ENCODE data around the gene LEPROT.
A peak's percentile ranks its signal among the peaks of the same experiment; 100 is the strongest.
"Not testable (repeated sequence)": the region's sequence is repeated elsewhere in the genome, so short reads cannot be mapped to it uniquely, and the experiment has no call there.

LEPROT gene

GRCh38 chr1:65465837-65466236 lies 45.4 kb downstream of the LEPROT start:
- H3K79me1 ChIP-seq (replicated peaks; ENCODE audit: low read length, poor library complexity, severe bottlenecking); H3K23ac ChIP-seq (ENCODE audit: low read length in 2 of 2); H4K8ac ChIP-seq (ENCODE audit: low read length); H3K18ac ChIP-seq (ENCODE audit: low read depth in 1 of 2, low read length in 2 of 2); H3K9ac ChIP-seq (ENCODE audit: low read length); H2AFZ ChIP-seq (ENCODE audit: low read depth, low read length); H3K27ac ChIP-seq (ENCODE audit: low read length, poor library complexity, severe bottlenecking); H3K4me3 ChIP-seq (ENCODE audit: insufficient read depth in 1 of 2, low read depth in 1 of 2, low read length in 2 of 2); H2BK120ac ChIP-seq (ENCODE audit: low read depth, low read length); H3K14ac ChIP-seq (ENCODE audit: low read length in 2 of 2); H3K4ac ChIP-seq (ENCODE audit: low read depth in 1 of 2, low read length in 2 of 2); H4K91ac ChIP-seq (ENCODE audit: low read length); H3K36me3 ChIP-seq (ENCODE audit: control insufficient read depth in 1 of 2, insufficient read depth in 2 of 2, low read depth in 1 of 2, low read length in 2 of 2); H2BK5ac ChIP-seq (ENCODE audit: low read depth, low read length, poor library complexity, severe bottlenecking); H3K27me3 ChIP-seq (ENCODE audit: control insufficient read depth in 1 of 2, insufficient read depth in 1 of 2, low read length in 2 of 2); H3K4me2 ChIP-seq (ENCODE audit: low read length, poor library complexity, severe bottlenecking); H2BK15ac ChIP-seq (ENCODE audit: low read depth, poor library complexity, severe bottlenecking); H2BK12ac ChIP-seq (ENCODE audit: low read length in 2 of 2); DNase-seq; H3K9me3 ChIP-seq (ENCODE audit: control insufficient read depth, low read length); H2AK5ac ChIP-seq (ENCODE audit: low read length, severe bottlenecking): not testable (repeated sequence)
- H3K4me1 ChIP-seq (ENCODE audit: control insufficient read depth, insufficient read depth, low read depth, low read length), result peaks cover 12% of the 10 kb centered on the region
- 91% methylated on average over 1 of the region's 1 CpG for WGBS

GRCh38 chr1:65467536-65467935 lies 47.1 kb downstream of the LEPROT start:
- H3K4ac ChIP-seq (ENCODE audit: low read depth in 1 of 2, low read length in 2 of 2), result peak overlapping the region; percentile 34 to 81
- no peaks in the 10 kb centered on the region for H3K36me3 ChIP-seq (ENCODE audit: control insufficient read depth in 1 of 2, insufficient read depth in 2 of 2, low read depth in 1 of 2, low read length in 2 of 2)
- no peak overlapping the region for H2BK5ac ChIP-seq (ENCODE audit: low read depth, low read length, poor library complexity, severe bottlenecking)
- H3K9me3 ChIP-seq (ENCODE audit: control insufficient read depth, low read length), result no peaks in the 10 kb centered on the region
- peak overlapping the region; percentile 35 for H3K4me2 ChIP-seq (ENCODE audit: low read length, poor library complexity, severe bottlenecking)
- H3K23ac ChIP-seq (ENCODE audit: low read length in 2 of 2), result no peak overlapping the region
- H2BK15ac ChIP-seq (ENCODE audit: low read depth, poor library complexity, severe bottlenecking), result peak overlapping the region; percentile 67
- no peak overlapping the region for H3K27ac ChIP-seq (ENCODE audit: low read length, poor library complexity, severe bottlenecking)
- no peak overlapping the region for H2AK5ac ChIP-seq (ENCODE audit: low read length, severe bottlenecking)
- no peak overlapping the region for H3K9ac ChIP-seq (ENCODE audit: low read length)
- no peak overlapping the region for H3K4me3 ChIP-seq (ENCODE audit: insufficient read depth in 1 of 2, low read depth in 1 of 2, low read length in 2 of 2)
- peak overlapping the region; percentile 15 for H2AFZ ChIP-seq (ENCODE audit: low read depth, low read length)
- no peak overlapping the region for H3K14ac ChIP-seq (ENCODE audit: low read length in 2 of 2)
- peaks cover 7% of the 10 kb centered on the region for H3K79me1 ChIP-seq (replicated peaks; ENCODE audit: low read length, poor library complexity, severe bottlenecking)
- peak overlapping the region; percentile 83 for H4K91ac ChIP-seq (ENCODE audit: low read length)
- H3K27me3 ChIP-seq (ENCODE audit: control insufficient read depth in 1 of 2, insufficient read depth in 1 of 2, low read length in 2 of 2), result no peaks in the 10 kb centered on the region
- H3K4me1 ChIP-seq (ENCODE audit: control insufficient read depth, insufficient read depth, low read depth, low read length), result peaks cover 12% of the 10 kb centered on the region
- peak overlapping the region; percentile 28 to 83 for H3K18ac ChIP-seq (ENCODE audit: low read depth in 1 of 2, low read length in 2 of 2)
- peak; percentile 90 for DNase-seq
- peak overlapping the region; percentile 49 for H2BK120ac ChIP-seq (ENCODE audit: low read depth, low read length)
- 4% methylated on average over 6 of the region's 6 CpGs for WGBS
- H2BK12ac ChIP-seq (ENCODE audit: low read length in 2 of 2), result peak overlapping the region; percentile 65 to 89
- peak overlapping the region; percentile 84 for H4K8ac ChIP-seq (ENCODE audit: low read length)

- H4K8ac ChIP-seq (ENCODE audit: low read length), result peak overlapping the region; percentile 84
- H2AFZ ChIP-seq (ENCODE audit: low read depth, low read length), result no peak overlapping the region
- no peak overlapping the region for H3K4me3 ChIP-seq (ENCODE audit: insufficient read depth in 1 of 2, low read depth in 1 of 2, low read length in 2 of 2)
- 59% methylated on average over 4 of the region's 4 CpGs for WGBS
- peak overlapping the region; percentile 29 to 81 for H3K4ac ChIP-seq (ENCODE audit: low read depth in 1 of 2, low read length in 2 of 2)
- no peaks in the 10 kb centered on the region for H3K27me3 ChIP-seq (ENCODE audit: control insufficient read depth in 1 of 2, insufficient read depth in 1 of 2, low read length in 2 of 2)
- H3K4me2 ChIP-seq (ENCODE audit: low read length, poor library complexity, severe bottlenecking), result no peak overlapping the region
- no peaks in the 10 kb centered on the region for H3K9me3 ChIP-seq (ENCODE audit: control insufficient read depth, low read length)
- H2BK12ac ChIP-seq (ENCODE audit: low read length in 2 of 2), result peak overlapping the region; percentile 88 to 91
- peak overlapping the region; percentile 56 for H3K9ac ChIP-seq (ENCODE audit: low read length)
- H2BK5ac ChIP-seq (ENCODE audit: low read depth, low read length, poor library complexity, severe bottlenecking), result no peak overlapping the region
- H2BK120ac ChIP-seq (ENCODE audit: low read depth, low read length), result peak overlapping the region; percentile 5
- peaks cover 7% of the 10 kb centered on the region for H3K79me1 ChIP-seq (replicated peaks; ENCODE audit: low read length, poor library complexity, severe bottlenecking)
- H4K91ac ChIP-seq (ENCODE audit: low read length), result peak overlapping the region; percentile 80
- peak overlapping the region; percentile 41 for H2AK5ac ChIP-seq (ENCODE audit: low read length, severe bottlenecking)
- no peak overlapping the region for H3K23ac ChIP-seq (ENCODE audit: low read length in 2 of 2)
- H3K4me1 ChIP-seq (ENCODE audit: control insufficient read depth, insufficient read depth, low read depth, low read length), result peaks cover 12% of the 10 kb centered on the region
- no peaks in the 10 kb centered on the region for H3K36me3 ChIP-seq (ENCODE audit: control insufficient read depth in 1 of 2, insufficient read depth in 2 of 2, low read depth in 1 of 2, low read length in 2 of 2)
- peak overlapping the region; percentile 4 to 6 for H3K14ac ChIP-seq (ENCODE audit: low read length in 2 of 2)
- H3K27ac ChIP-seq (ENCODE audit: low read length, poor library complexity, severe bottlenecking), result peak overlapping the region; percentile 37
- H3K18ac ChIP-seq (ENCODE audit: low read depth in 1 of 2, low read length in 2 of 2), result peak overlapping the region; percentile 14 to 90
- peak; percentile 53 for DNase-seq
- no peak overlapping the region for H2BK15ac ChIP-seq (ENCODE audit: low read depth, poor library complexity, severe bottlenecking)
Observed at GRCh38 chr1:65469126-65469888, 48.8 kb downstream of the LEPROT start.

- H3K4ac ChIP-seq (ENCODE audit: low read depth in 1 of 2, low read length in 2 of 2), result peak overlapping the region; percentile 29 to 81
- H2AFZ ChIP-seq (ENCODE audit: low read depth, low read length), result no peak overlapping the region
- H2BK12ac ChIP-seq (ENCODE audit: low read length in 2 of 2), result peak overlapping the region in 1 of 2 experiments; percentile 58
- no peak overlapping the region for H3K23ac ChIP-seq (ENCODE audit: low read length in 2 of 2)
- H3K27ac ChIP-seq (ENCODE audit: low read length, poor library complexity, severe bottlenecking), result peak overlapping the region; percentile 37
- H4K91ac ChIP-seq (ENCODE audit: low read length), result peak overlapping the region; percentile 80
- H2BK120ac ChIP-seq (ENCODE audit: low read depth, low read length), result peak overlapping the region; percentile 0
- H2AK5ac ChIP-seq (ENCODE audit: low read length, severe bottlenecking), result no peak overlapping the region
- H3K18ac ChIP-seq (ENCODE audit: low read depth in 1 of 2, low read length in 2 of 2), result peak overlapping the region in 1 of 2 experiments; percentile 62
- peaks cover 12% of the 10 kb centered on the region for H3K4me1 ChIP-seq (ENCODE audit: control insufficient read depth, insufficient read depth, low read depth, low read length)
- 72% methylated on average over 4 of the region's 4 CpGs for WGBS
- no peak overlapping the region for H2BK15ac ChIP-seq (ENCODE audit: low read depth, poor library complexity, severe bottlenecking)
- H3K79me1 ChIP-seq (replicated peaks; ENCODE audit: low read length, poor library complexity, severe bottlenecking), result peaks cover 7% of the 10 kb centered on the region
- H3K36me3 ChIP-seq (ENCODE audit: control insufficient read depth in 1 of 2, insufficient read depth in 2 of 2, low read depth in 1 of 2, low read length in 2 of 2), result no peaks in the 10 kb centered on the region
- H3K9ac ChIP-seq (ENCODE audit: low read length), result peak overlapping the region; percentile 56
- H3K27me3 ChIP-seq (ENCODE audit: control insufficient read depth in 1 of 2, insufficient read depth in 1 of 2, low read length in 2 of 2), result no peaks in the 10 kb centered on the region
- H3K9me3 ChIP-seq (ENCODE audit: control insufficient read depth, low read length), result no peaks in the 10 kb centered on the region
- H3K4me3 ChIP-seq (ENCODE audit: insufficient read depth in 1 of 2, low read depth in 1 of 2, low read length in 2 of 2), result no peak overlapping the region
- H4K8ac ChIP-seq (ENCODE audit: low read length), result peak overlapping the region; percentile 84
- no peak overlapping the region for H3K14ac ChIP-seq (ENCODE audit: low read length in 2 of 2)
- no peak overlapping the region for H2BK5ac ChIP-seq (ENCODE audit: low read depth, low read length, poor library complexity, severe bottlenecking)
- peak; percentile 24 for DNase-seq
- no peak overlapping the region for H3K4me2 ChIP-seq (ENCODE audit: low read length, poor library complexity, severe bottlenecking)
Observed at GRCh38 chr1:65469889-65470340, 49.4 kb downstream of the LEPROT start.
